Kidney epithelial cell (primary cell): Measurements from ENCODE around the gene CA5A. TPM values are rescaled to one million over a fixed set of nuclear protein-coding genes. Genes with fewer than 3 reads are reported as not detected.
A peak's percentile ranks its signal among the peaks of the same experiment; 100 is the strongest.

Experiments used
- DNase-seq: peaks from one replicate; pipeline ENCODE4 v3.0.0-alpha.2; 2010; ENCODE audit warnings: low read depth
- H3K27me3 ChIP-seq: 2 replicates; pipeline ENCODE4 v1.6.0; 2011; ENCODE audit warnings: low read length; ENCODE audit not compliant: control insufficient read depth, insufficient read depth
- H3K36me3 ChIP-seq: 2 replicates; pipeline ENCODE4 v1.5.1; 2011; ENCODE audit warnings: low read length; ENCODE audit not compliant: control insufficient read depth, insufficient read depth
- H3K4me3 ChIP-seq: 2 replicates; pipeline ENCODE4 v1.5.1; 2011; ENCODE audit warnings: low read depth, mild to moderate bottlenecking, control low read depth, low read length
- CTCF ChIP-seq: IDR thresholded peaks from 2 replicates; pipeline ENCODE4 v1.5.1; 2011; ENCODE audit warnings: mild to moderate bottlenecking, moderate library complexity, low read length, control low read depth, inconsistent platforms; ENCODE audit not compliant: insufficient read depth, poor library complexity, severe bottlenecking
- total RNA-seq: library from RNA; depleted of rRNA; stranded (reverse); fragments of >200 nt; gene quantifications from 2 replicates; pipeline ENCODE4 v1.2.3, GENCODE V29; 2015

CA5A gene
- total RNA-seq, 1 donor from 2014 or later = not detected

GRCh38 chr16:87970186-87970585, 33.9 kb upstream of the CA5A start:
- no peak overlapping the region for H3K4me3 ChIP-seq
- H3K27me3 ChIP-seq = no peaks in the 10 kb centered on the region
- no peaks in the 10 kb centered on the region for H3K36me3 ChIP-seq
- no peak for TF ChIP-seq CTCF
- DNase-seq = peak; percentile 41

- H3K4me3 ChIP-seq = no peak overlapping the region
- no peak for TF ChIP-seq CTCF
- H3K36me3 ChIP-seq = no peaks in the 10 kb centered on the region
- DNase-seq = peak; percentile 18
- no peaks in the 10 kb centered on the region for H3K27me3 ChIP-seq
Observed at GRCh38 chr16:87968541-87968940, 32.2 kb upstream of the CA5A start.

- no peak overlapping the region for H3K4me3 ChIP-seq
- H3K36me3 ChIP-seq = no peaks in the 10 kb centered on the region
- no peak for DNase-seq
- no peaks in the 10 kb centered on the region for H3K27me3 ChIP-seq
- no peak for TF ChIP-seq CTCF
Observed at GRCh38 chr16:87966685-87967185, 30.4 kb upstream of the CA5A start.

- DNase-seq = no peak
- Histone ChIP-seq H3K4me3 (no peak overlapping the region), H3K36me3 (no peaks in the 10 kb centered on the region), H3K27me3 (no peaks in the 10 kb centered on the region)
- TF ChIP-seq CTCF = no peak
Observed at GRCh38 chr16:87966064-87966645, 29.8 kb upstream of the CA5A start.

- no peak for DNase-seq
- TF ChIP-seq CTCF = no peak
- H3K27me3 ChIP-seq = no peaks in the 10 kb centered on the region
Observed at GRCh38 chr16:87965417-87965816, 29.1 kb upstream of the CA5A start.

GRCh38 chr16:87964049-87964659, 27.8 kb upstream of the CA5A start:
- DNase-seq = no peak
- no peaks in the 10 kb centered on the region for H3K36me3 ChIP-seq
- H3K27me3 ChIP-seq = no peaks in the 10 kb centered on the region
- TF ChIP-seq CTCF = no peak
- H3K4me3 ChIP-seq = no peak overlapping the region

More at GRCh38 chr16:87965417-87965816, 29.1 kb upstream of the CA5A start:
- Histone ChIP-seq H3K36me3 (no peaks in the 10 kb centered on the region), H3K4me3 (no peak overlapping the region)
